ENCODE data around the gene MST1.
A peak's percentile ranks its signal among the peaks of the same experiment; 100 is the strongest.

MST1 gene

GRCh38 chr3:49658711-49659110 is 30.6 kb downstream of the MST1 start:
- DNase-seq = no peak

GRCh38 chr3:49657208-49657915 is 31.9 kb downstream of the MST1 start:
- no peak for DNase-seq

- no peak for DNase-seq
These were observed 32.6 kb downstream of the MST1 start for GRCh38 chr3:49656541-49657112.

GRCh38 chr3:49655731-49656285 is 33.5 kb downstream of the MST1 start:
- DNase-seq = no peak

- DNase-seq = no peak
These were observed 34.2 kb downstream of the MST1 start for GRCh38 chr3:49654955-49655556.

- no peak for DNase-seq
These were observed 35.0 kb downstream of the MST1 start for GRCh38 chr3:49654176-49654825.

GRCh38 chr3:49653621-49654020 is 35.7 kb downstream of the MST1 start:
- DNase-seq = no peak

GRCh38 chr3:49652903-49653415 is 36.3 kb downstream of the MST1 start:
- DNase-seq = no peak

GRCh38 chr3:49652218-49652902 is 36.9 kb downstream of the MST1 start:
- no peak for DNase-seq

GRCh38 chr3:49650637-49651036 is 38.6 kb downstream of the MST1 start:
- no peak for DNase-seq

- no peak for DNase-seq
These were observed 39.1 kb downstream of the MST1 start for GRCh38 chr3:49650177-49650576.

- DNase-seq = no peak
These were observed 39.7 kb downstream of the MST1 start for GRCh38 chr3:49649576-49649975.

- DNase-seq = no peak
These were observed 40.8 kb downstream of the MST1 start for GRCh38 chr3:49648354-49649019.

- DNase-seq = peak in 6 of 51 donors; percentile 7 to 24 (median 12)
These were observed 41.5 kb downstream of the MST1 start for GRCh38 chr3:49647741-49648140.

- no peak for DNase-seq
These were observed 43.0 kb downstream of the MST1 start for GRCh38 chr3:49646236-49646635.

GRCh38 chr3:49644684-49645083 is 44.6 kb downstream of the MST1 start:
- DNase-seq = peak in 1 of 51 donors; percentile 4

- DNase-seq = no peak
These were observed 46.5 kb downstream of the MST1 start for GRCh38 chr3:49642708-49643145.

- no peak for DNase-seq
These were observed 47.2 kb downstream of the MST1 start for GRCh38 chr3:49641921-49642707.

GRCh38 chr3:49641292-49641691 is 48.0 kb downstream of the MST1 start:
- DNase-seq = no peak

- DNase-seq = no peak
These were observed 49.7 kb downstream of the MST1 start for GRCh38 chr3:49639551-49639950.
